Spleen (tissue), 7 donors: ENCODE measurements around the gene MYO5B.

Experiments
- POLR2A ChIP-seq, 3 donors: fragments of 450-650 bp; IDR thresholded peaks; one replicate each; pipeline ENCODE4 v1.5.1; 2017; ENCODE audit warnings: antibody characterized with exemption in 3 of 3, mild to moderate bottlenecking in 1 of 3
- POLR2AphosphoS5 ChIP-seq, 3 donors: sonication (generic); formaldehyde crosslinking; IDR thresholded peaks; one replicate each; pipeline ENCODE4 v1.5.1; 2017; ENCODE audit warnings: antibody characterized with exemption in 3 of 3
- TF ChIP-seq, protein P1 (sequence below), 11 experiments: fragments of 200-600 bp in 7 of 11; fragments of 450-650 bp in 4 of 11; sonication (generic) in 4 of 11; IDR thresholded peaks in 8 of 11; conservative IDR thresholded peaks in 3 of 11; 1 replicate in 7 of 11; 2 replicates in 4 of 11; pipeline versions ENCODE4 v1.4.0 to v1.8.0; 2016 to 2021; ENCODE audit warnings: antibody characterized with exemption in 11 of 11, inconsistent platforms in 4 of 11, mild to moderate bottlenecking in 1 of 11
- donor health status: DM: no; HTN: no; CAD: no; lungs with moderate emphysema.
- donor health status: DM: no; HTN: no; CAD: no.
- donor health status: DM: no; HTN: no; CAD: no.

DNA sequence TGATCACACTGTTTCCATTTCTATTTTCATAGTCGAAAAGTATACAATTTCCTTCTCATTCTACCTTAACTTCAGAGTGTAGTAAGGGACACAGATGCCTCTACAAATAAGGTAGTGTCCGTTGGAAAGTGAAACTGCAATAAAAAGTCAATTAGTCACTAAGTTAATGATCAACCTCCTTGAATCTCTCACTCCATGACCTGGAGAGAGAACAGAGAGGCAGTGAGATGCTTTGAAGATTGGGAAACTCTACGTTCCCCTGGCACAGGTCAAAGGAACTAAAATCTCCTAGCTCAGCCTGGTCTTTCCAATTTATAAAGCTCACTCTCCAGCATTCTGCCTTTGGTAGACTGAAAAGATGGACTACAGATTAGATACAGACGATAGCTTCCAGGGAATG is 227.8 kb downstream of the MYO5B start:
- TF ChIP-seq, protein P1, sequence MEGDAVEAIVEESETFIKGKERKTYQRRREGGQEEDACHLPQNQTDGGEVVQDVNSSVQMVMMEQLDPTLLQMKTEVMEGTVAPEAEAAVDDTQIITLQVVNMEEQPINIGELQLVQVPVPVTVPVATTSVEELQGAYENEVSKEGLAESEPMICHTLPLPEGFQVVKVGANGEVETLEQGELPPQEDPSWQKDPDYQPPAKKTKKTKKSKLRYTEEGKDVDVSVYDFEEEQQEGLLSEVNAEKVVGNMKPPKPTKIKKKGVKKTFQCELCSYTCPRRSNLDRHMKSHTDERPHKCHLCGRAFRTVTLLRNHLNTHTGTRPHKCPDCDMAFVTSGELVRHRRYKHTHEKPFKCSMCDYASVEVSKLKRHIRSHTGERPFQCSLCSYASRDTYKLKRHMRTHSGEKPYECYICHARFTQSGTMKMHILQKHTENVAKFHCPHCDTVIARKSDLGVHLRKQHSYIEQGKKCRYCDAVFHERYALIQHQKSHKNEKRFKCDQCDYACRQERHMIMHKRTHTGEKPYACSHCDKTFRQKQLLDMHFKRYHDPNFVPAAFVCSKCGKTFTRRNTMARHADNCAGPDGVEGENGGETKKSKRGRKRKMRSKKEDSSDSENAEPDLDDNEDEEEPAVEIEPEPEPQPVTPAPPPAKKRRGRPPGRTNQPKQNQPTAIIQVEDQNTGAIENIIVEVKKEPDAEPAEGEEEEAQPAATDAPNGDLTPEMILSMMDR (IDR thresholded peaks at IDR 0.05 in 8 of 11, conservative IDR thresholded peaks at IDR 0.05 in 3 of 11), result no peak
- TF ChIP-seq POLR2AphosphoS5 (IDR thresholded peaks at IDR 0.05) (no peak), POLR2A (IDR thresholded peaks at IDR 0.05) (no peak)
